Lower leg skin (tissue), 3 donors: Measurements from ENCODE around the gene IGFN1.

Experiments used
- POLR2A ChIP-seq, 2 donors: fragments of 450-650 bp; IDR thresholded peaks; one replicate each; pipeline ENCODE4 v1.6.1; 2016 to 2017; ENCODE audit warnings: antibody characterized with exemption in 2 of 2, mild to moderate bottlenecking in 1 of 2, moderate library complexity in 1 of 2
- TF ChIP-seq, protein P1 (sequence below), 3 donors: fragments of 450-650 bp; IDR thresholded peaks; one replicate each; pipeline ENCODE4 v1.5.1; 2016; ENCODE audit warnings: antibody characterized with exemption in 3 of 3, mild to moderate bottlenecking in 3 of 3, moderate library complexity in 2 of 3

GRCh38 chr1:201171063-201172036 is 19.3 kb upstream of the IGFN1 start:
- TF ChIP-seq POLR2A (IDR thresholded peaks at IDR 0.05), result no peak
- TF ChIP-seq, protein P1, sequence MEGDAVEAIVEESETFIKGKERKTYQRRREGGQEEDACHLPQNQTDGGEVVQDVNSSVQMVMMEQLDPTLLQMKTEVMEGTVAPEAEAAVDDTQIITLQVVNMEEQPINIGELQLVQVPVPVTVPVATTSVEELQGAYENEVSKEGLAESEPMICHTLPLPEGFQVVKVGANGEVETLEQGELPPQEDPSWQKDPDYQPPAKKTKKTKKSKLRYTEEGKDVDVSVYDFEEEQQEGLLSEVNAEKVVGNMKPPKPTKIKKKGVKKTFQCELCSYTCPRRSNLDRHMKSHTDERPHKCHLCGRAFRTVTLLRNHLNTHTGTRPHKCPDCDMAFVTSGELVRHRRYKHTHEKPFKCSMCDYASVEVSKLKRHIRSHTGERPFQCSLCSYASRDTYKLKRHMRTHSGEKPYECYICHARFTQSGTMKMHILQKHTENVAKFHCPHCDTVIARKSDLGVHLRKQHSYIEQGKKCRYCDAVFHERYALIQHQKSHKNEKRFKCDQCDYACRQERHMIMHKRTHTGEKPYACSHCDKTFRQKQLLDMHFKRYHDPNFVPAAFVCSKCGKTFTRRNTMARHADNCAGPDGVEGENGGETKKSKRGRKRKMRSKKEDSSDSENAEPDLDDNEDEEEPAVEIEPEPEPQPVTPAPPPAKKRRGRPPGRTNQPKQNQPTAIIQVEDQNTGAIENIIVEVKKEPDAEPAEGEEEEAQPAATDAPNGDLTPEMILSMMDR (IDR thresholded peaks at IDR 0.05), result no peak
